ENCODE measurements around the gene TEAD1. TPM values are rescaled to one million over a fixed set of nuclear protein-coding genes. Genes with fewer than 3 reads are reported as not detected.

The TEAD1 gene
- total RNA-seq, 1 donor from 2014 or later: 55.3 TPM

GRCh38 chr11:12831471-12832202, 157.4 kb downstream of the TEAD1 start:
- no peak overlapping the region for H3K9ac ChIP-seq (ENCODE audit: low read depth in 1 of 3, low read length in 3 of 3)
- no peak overlapping the region for H3K4me3 ChIP-seq (ENCODE audit: low read length in 3 of 3)
- H3K4me1 ChIP-seq (ENCODE audit: control insufficient read depth in 3 of 3, insufficient read depth in 3 of 3, low read length in 3 of 3): peaks cover 35 to 41% (median 38%) of the 10 kb centered on the region in 3 donors
- no peaks in the 10 kb centered on the region for H3K27me3 ChIP-seq (ENCODE audit: control insufficient read depth in 3 of 3, insufficient read depth in 3 of 3, low read length in 3 of 3)
- H3K9me3 ChIP-seq (ENCODE audit: control insufficient read depth in 3 of 3, low read length in 3 of 3): no peaks in the 10 kb centered on the region
- H3K27ac ChIP-seq (ENCODE audit: low read depth, low read length): no peak overlapping the region
- H3K36me3 ChIP-seq (ENCODE audit: control insufficient read depth in 3 of 3, insufficient read depth in 3 of 3, low read length in 3 of 3): peaks cover 0 to 2% (median 0%) of the 10 kb centered on the region in 3 donors

- Histone ChIP-seq H3K36me3 (ENCODE audit: control insufficient read depth in 3 of 3, insufficient read depth in 3 of 3, low read length in 3 of 3) (peaks cover 0 to 2% (median 0%) of the 10 kb centered on the region in 3 donors), H3K9ac (ENCODE audit: low read depth in 1 of 3, low read length in 3 of 3) (no peak overlapping the region), H3K27ac (ENCODE audit: low read depth, low read length) (no peak overlapping the region), H3K9me3 (ENCODE audit: control insufficient read depth in 3 of 3, low read length in 3 of 3) (no peaks in the 10 kb centered on the region), H3K27me3 (ENCODE audit: control insufficient read depth in 3 of 3, insufficient read depth in 3 of 3, low read length in 3 of 3) (no peaks in the 10 kb centered on the region), H3K4me3 (ENCODE audit: low read length in 3 of 3) (no peak overlapping the region), H3K4me1 (ENCODE audit: control insufficient read depth in 3 of 3, insufficient read depth in 3 of 3, low read length in 3 of 3) (peaks cover 29 to 34% (median 32%) of the 10 kb centered on the region in 3 donors)
Measured at GRCh38 chr11:12832480-12833224, 158.4 kb downstream of the TEAD1 start.

DNA sequence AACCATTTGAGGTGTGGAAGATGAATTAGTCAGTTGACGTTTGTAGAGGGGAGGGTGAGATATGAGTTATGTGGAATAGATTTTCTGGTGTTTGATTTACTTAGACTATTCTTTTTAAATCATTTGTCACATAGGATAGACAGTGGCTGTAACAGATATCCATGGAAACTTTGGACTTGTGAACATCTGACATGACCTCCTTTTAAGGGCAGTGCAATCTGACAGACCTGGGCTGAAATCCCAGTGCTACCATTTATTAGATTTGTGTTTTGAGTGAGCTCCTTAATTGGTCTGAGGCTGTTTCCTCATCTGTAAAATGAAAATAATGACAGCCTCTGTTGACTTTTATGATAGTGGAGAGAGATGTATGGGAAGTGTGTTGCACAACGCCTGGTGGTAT, 159.9 kb downstream of the TEAD1 start:
- no peak overlapping the region for H3K9ac ChIP-seq (ENCODE audit: low read depth in 1 of 3, low read length in 3 of 3)
- H3K4me1 ChIP-seq (ENCODE audit: control insufficient read depth in 3 of 3, insufficient read depth in 3 of 3, low read length in 3 of 3): peaks cover 16 to 27% (median 20%) of the 10 kb centered on the region in 3 donors
- H3K27me3 ChIP-seq (ENCODE audit: control insufficient read depth in 3 of 3, insufficient read depth in 3 of 3, low read length in 3 of 3): no peaks in the 10 kb centered on the region
- H3K36me3 ChIP-seq (ENCODE audit: control insufficient read depth in 3 of 3, insufficient read depth in 3 of 3, low read length in 3 of 3): peaks cover 0 to 2% (median 0%) of the 10 kb centered on the region in 3 donors
- H3K27ac ChIP-seq (ENCODE audit: low read depth, low read length): no peak overlapping the region
- no peak overlapping the region for H3K4me3 ChIP-seq (ENCODE audit: low read length in 3 of 3)
- H3K9me3 ChIP-seq (ENCODE audit: control insufficient read depth in 3 of 3, low read length in 3 of 3): no peaks in the 10 kb centered on the region

DNA sequence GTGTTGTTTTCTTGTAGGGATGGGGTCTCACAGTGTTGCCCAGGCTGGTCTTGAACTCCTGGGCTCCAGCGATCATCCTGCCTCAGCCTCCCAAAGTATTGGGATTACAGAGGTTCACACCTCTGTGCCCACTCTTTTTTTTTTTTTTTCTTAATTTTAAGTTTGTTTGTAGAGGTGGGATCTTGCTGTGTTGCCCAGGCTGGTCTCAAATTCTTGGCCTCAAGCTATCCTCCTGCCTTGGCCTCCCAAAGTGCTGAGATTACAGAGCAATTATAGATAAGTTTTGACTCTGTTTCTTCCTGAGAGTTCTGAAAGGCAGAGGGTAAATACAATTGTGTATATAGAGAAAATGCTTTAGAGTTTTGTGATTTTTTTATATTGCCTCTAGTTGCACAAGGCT, 160.4 kb downstream of the TEAD1 start:
- Histone ChIP-seq H3K4me3 (ENCODE audit: low read length in 3 of 3) (no peak overlapping the region), H3K27ac (ENCODE audit: low read depth, low read length) (no peak overlapping the region), H3K9ac (ENCODE audit: low read depth in 1 of 3, low read length in 3 of 3) (no peak overlapping the region), H3K36me3 (ENCODE audit: control insufficient read depth in 3 of 3, insufficient read depth in 3 of 3, low read length in 3 of 3) (peaks cover 0 to 2% (median 0%) of the 10 kb centered on the region in 3 donors), H3K4me1 (ENCODE audit: control insufficient read depth in 3 of 3, insufficient read depth in 3 of 3, low read length in 3 of 3) (peaks cover 11 to 22% (median 17%) of the 10 kb centered on the region in 3 donors), H3K27me3 (ENCODE audit: control insufficient read depth in 3 of 3, insufficient read depth in 3 of 3, low read length in 3 of 3) (no peaks in the 10 kb centered on the region), H3K9me3 (ENCODE audit: control insufficient read depth in 3 of 3, low read length in 3 of 3) (no peaks in the 10 kb centered on the region)

DNA sequence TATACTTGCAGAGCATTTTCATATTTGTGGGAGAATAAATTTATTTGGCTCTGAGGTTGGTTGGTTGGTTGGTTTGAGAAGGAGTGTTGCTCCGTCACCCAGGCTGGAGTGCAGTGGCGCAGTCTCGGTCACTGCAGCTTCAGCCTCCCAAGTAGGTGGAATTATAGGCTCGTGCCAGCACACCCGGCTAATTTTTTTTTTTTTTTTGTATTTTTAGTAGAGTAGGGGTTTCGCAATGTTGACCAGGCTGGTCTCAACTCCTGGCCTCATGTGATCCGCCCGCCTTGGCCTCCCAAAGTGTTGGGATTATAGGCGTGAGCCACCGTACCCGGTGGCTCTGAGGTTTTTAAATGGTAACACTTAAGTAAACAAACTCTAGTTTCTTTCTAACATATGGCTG, 161.1 kb downstream of the TEAD1 start:
- H3K27ac ChIP-seq (ENCODE audit: low read depth, low read length): no peak overlapping the region
- H3K4me1 ChIP-seq (ENCODE audit: control insufficient read depth in 3 of 3, insufficient read depth in 3 of 3, low read length in 3 of 3): peaks cover 7 to 19% (median 11%) of the 10 kb centered on the region in 3 donors
- H3K9me3 ChIP-seq (ENCODE audit: control insufficient read depth in 3 of 3, low read length in 3 of 3): no peaks in the 10 kb centered on the region

GRCh38 chr11:12838463-12839123, 164.4 kb downstream of the TEAD1 start:
- Histone ChIP-seq H3K4me1 (ENCODE audit: control insufficient read depth in 3 of 3, insufficient read depth in 3 of 3, low read length in 3 of 3) (peaks cover 29 to 36% (median 30%) of the 10 kb centered on the region in 3 donors), H3K4me3 (ENCODE audit: low read length in 3 of 3) (no peak overlapping the region), H3K27ac (ENCODE audit: low read depth, low read length) (peak overlapping the region; percentile 36), H3K9me3 (ENCODE audit: control insufficient read depth in 3 of 3, low read length in 3 of 3) (no peaks in the 10 kb centered on the region), H3K27me3 (ENCODE audit: control insufficient read depth in 3 of 3, insufficient read depth in 3 of 3, low read length in 3 of 3) (no peaks in the 10 kb centered on the region), H3K9ac (ENCODE audit: low read depth in 1 of 3, low read length in 3 of 3) (peak overlapping the region in 1 of 3 donors; percentile 3), H3K36me3 (ENCODE audit: control insufficient read depth in 3 of 3, insufficient read depth in 3 of 3, low read length in 3 of 3) (no peaks in the 10 kb centered on the region)

More for the DNA sequence above, 161.1 kb downstream of the TEAD1 start:
- peaks cover 0 to 2% (median 0%) of the 10 kb centered on the region in 3 donors for H3K36me3 ChIP-seq (ENCODE audit: control insufficient read depth in 3 of 3, insufficient read depth in 3 of 3, low read length in 3 of 3)
- no peaks in the 10 kb centered on the region for H3K27me3 ChIP-seq (ENCODE audit: control insufficient read depth in 3 of 3, insufficient read depth in 3 of 3, low read length in 3 of 3)
- no peak overlapping the region for H3K9ac ChIP-seq (ENCODE audit: low read depth in 1 of 3, low read length in 3 of 3)
- H3K4me3 ChIP-seq (ENCODE audit: low read length in 3 of 3): no peak overlapping the region

GRCh38 chr11:12840871-12841660, 166.8 kb downstream of the TEAD1 start:
- Histone ChIP-seq H3K36me3 (ENCODE audit: control insufficient read depth in 3 of 3, insufficient read depth in 3 of 3, low read length in 3 of 3) (no peaks in the 10 kb centered on the region), H3K9me3 (ENCODE audit: control insufficient read depth in 3 of 3, low read length in 3 of 3) (no peaks in the 10 kb centered on the region), H3K4me3 (ENCODE audit: low read length in 3 of 3) (no peak overlapping the region), H3K27ac (ENCODE audit: low read depth, low read length) (peak overlapping the region; percentile 32), H3K9ac (ENCODE audit: low read depth in 1 of 3, low read length in 3 of 3) (peak overlapping the region in 1 of 3 donors; percentile 8), H3K27me3 (ENCODE audit: control insufficient read depth in 3 of 3, insufficient read depth in 3 of 3, low read length in 3 of 3) (no peaks in the 10 kb centered on the region), H3K4me1 (ENCODE audit: control insufficient read depth in 3 of 3, insufficient read depth in 3 of 3, low read length in 3 of 3) (peaks cover 41 to 47% (median 45%) of the 10 kb centered on the region in 3 donors)

DNA sequence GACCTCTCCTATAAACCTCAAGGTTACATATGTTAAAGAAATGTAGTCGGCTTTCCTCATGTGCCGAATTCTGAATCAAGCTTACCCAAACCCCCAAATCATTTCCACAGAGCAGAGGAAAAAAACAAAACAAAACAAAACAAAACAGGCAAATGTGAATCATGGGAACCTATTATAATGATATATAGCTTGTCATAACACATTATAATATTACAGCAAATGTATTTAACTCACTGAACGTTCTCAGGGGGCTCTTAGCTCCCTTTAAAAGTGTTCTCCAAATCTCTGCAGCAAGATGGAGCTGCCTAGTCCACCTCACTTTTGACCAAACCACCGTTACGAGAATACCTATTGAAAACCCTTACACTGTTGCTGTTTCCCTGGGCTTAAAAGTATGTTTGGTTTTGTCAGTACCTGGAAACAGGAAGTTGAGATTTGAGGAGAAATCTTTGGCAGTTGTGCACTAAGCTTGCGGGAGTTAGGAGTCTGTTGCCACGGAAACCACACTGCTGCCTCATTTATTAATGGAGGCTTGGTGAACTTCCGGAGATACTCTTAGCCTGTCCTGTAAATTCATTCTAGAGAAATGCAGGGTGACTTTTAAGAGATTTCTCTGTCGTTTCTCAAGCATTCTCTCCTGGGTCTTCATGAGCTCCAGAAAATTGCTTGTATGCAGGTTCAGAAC, 167.9 kb downstream of the TEAD1 start:
- H3K4me3 ChIP-seq (ENCODE audit: low read length in 3 of 3): peak overlapping the region in 1 of 3 donors; percentile 23
- H3K27ac ChIP-seq (ENCODE audit: low read depth, low read length): no peak overlapping the region
- H3K36me3 ChIP-seq (ENCODE audit: control insufficient read depth in 3 of 3, insufficient read depth in 3 of 3, low read length in 3 of 3): no peaks in the 10 kb centered on the region
- H3K9me3 ChIP-seq (ENCODE audit: control insufficient read depth in 3 of 3, low read length in 3 of 3): no peaks in the 10 kb centered on the region
- H3K4me1 ChIP-seq (ENCODE audit: control insufficient read depth in 3 of 3, insufficient read depth in 3 of 3, low read length in 3 of 3): peaks cover 50 to 56% (median 51%) of the 10 kb centered on the region in 3 donors
- no peak overlapping the region for H3K9ac ChIP-seq (ENCODE audit: low read depth in 1 of 3, low read length in 3 of 3)
- H3K27me3 ChIP-seq (ENCODE audit: control insufficient read depth in 3 of 3, insufficient read depth in 3 of 3, low read length in 3 of 3): no peaks in the 10 kb centered on the region
